KG1 (cell line): ENCODE data around the gene TMEM225B.
"Not testable (repeated sequence)": the region's sequence is repeated elsewhere in the genome, so short reads cannot be mapped to it uniquely, and the experiment has no call there.

Experiments used
- DNase-seq: peaks from one replicate; lab custom pipeline; 2025; lab: John Stamatoyannopoulos, UW

TMEM225B gene

GRCh38 chr7:99654626-99655025, 56.6 kb downstream of the TMEM225B start:
- DNase-seq = not testable (repeated sequence)

GRCh38 chr7:99657879-99658278, 59.8 kb downstream of the TMEM225B start:
- DNase-seq = not testable (repeated sequence)
